Loucy (cell line): ENCODE data around the gene SOX8.
"Not testable (repeated sequence)": the region's sequence is repeated elsewhere in the genome, so short reads cannot be mapped to it uniquely, and the experiment has no call there.

Experiments used
- H2AFZ ChIP-seq: fragments of 200-600 bp; sonication (generic); 2 replicates; pipeline ENCODE4 v1.6.0; 2016; ENCODE audit warnings: antibody characterized with exemption, mild to moderate bottlenecking, low read length, moderate library complexity
- H3F3A ChIP-seq: fragments of 200-600 bp; 2 replicates; pipeline ENCODE4 v1.6.0; 2016; ENCODE audit warnings: antibody characterized with exemption, low read depth, mild to moderate bottlenecking
- H3K27me3 ChIP-seq: fragments of 200-600 bp; sonication (generic); 2 replicates; pipeline ENCODE4 v1.6.1; 2014; ENCODE audit warnings: low read length, mild to moderate bottlenecking; ENCODE audit not compliant: insufficient read depth, poor library complexity, severe bottlenecking
- H3K36me3 ChIP-seq: fragments of 200-600 bp; sonication (generic); 2 replicates; pipeline ENCODE4 v1.6.1; 2016; ENCODE audit warnings: low read length; ENCODE audit not compliant: insufficient read depth
- H3K4me1 ChIP-seq: fragments of 200-600 bp; sonication (generic); 2 replicates; pipeline ENCODE4 v1.5.1; 2014; ENCODE audit warnings: low read length, mild to moderate bottlenecking; ENCODE audit not compliant: insufficient read depth, poor library complexity, severe bottlenecking
- H3K4me2 ChIP-seq: fragments of 200-600 bp; sonication (generic); 2 replicates; pipeline ENCODE4 v1.6.0; 2014; ENCODE audit warnings: antibody characterized with exemption, low read length, low read depth, mild to moderate bottlenecking; ENCODE audit not compliant: poor library complexity, severe bottlenecking
- H3K4me3 ChIP-seq: fragments of 200-600 bp; sonication (generic); 2 replicates; pipeline ENCODE4 v1.5.1; 2014; ENCODE audit warnings: low read length, mild to moderate bottlenecking, mixed read lengths; ENCODE audit not compliant: poor library complexity, severe bottlenecking
- H3K79me2 ChIP-seq: fragments of 200-600 bp; sonication (generic); 2 replicates; pipeline ENCODE4 v1.6.1; 2014; ENCODE audit warnings: low read length; ENCODE audit not compliant: insufficient read depth
- H3K9ac ChIP-seq: fragments of 200-600 bp; sonication (generic); 2 replicates; pipeline ENCODE4 v1.6.0; 2014; ENCODE audit warnings: mild to moderate bottlenecking, low read depth, low read length, moderate library complexity; ENCODE audit not compliant: poor library complexity, severe bottlenecking
- H3K9me2 ChIP-seq: fragments of 200-600 bp; sonication (generic); replicated peaks from 2 replicates; pipeline ENCODE4 v1.6.1; 2016; ENCODE audit warnings: low read depth, low read length, mixed read lengths
- H3K9me3 ChIP-seq: fragments of 200-600 bp; sonication (generic); 2 replicates; pipeline ENCODE4 v1.6.1; 2014; ENCODE audit warnings: mild to moderate bottlenecking, antibody characterized with exemption, low read length, low read depth; ENCODE audit not compliant: insufficient read depth
- H4K20me1 ChIP-seq: fragments of 200-600 bp; sonication (generic); 2 replicates; pipeline ENCODE4 v1.6.0; 2014; ENCODE audit warnings: antibody characterized with exemption, low read length, mild to moderate bottlenecking; ENCODE audit not compliant: insufficient read depth, poor library complexity, severe bottlenecking
- CTCF ChIP-seq: fragments of 200-600 bp; sonication (generic); conservative IDR thresholded peaks from 2 replicates; pipeline ENCODE4 v1.5.1; 2014; ENCODE audit warnings: mild to moderate bottlenecking, antibody characterized with exemption, low read length
- EZH2phosphoT487 ChIP-seq: fragments of 200-600 bp; IDR thresholded peaks from 2 replicates; pipeline ENCODE4 v1.6.1; 2018; ENCODE audit warnings: antibody characterized with exemption, mild to moderate bottlenecking, moderate library complexity, borderline replicate concordance

Gene SOX8

DNA sequence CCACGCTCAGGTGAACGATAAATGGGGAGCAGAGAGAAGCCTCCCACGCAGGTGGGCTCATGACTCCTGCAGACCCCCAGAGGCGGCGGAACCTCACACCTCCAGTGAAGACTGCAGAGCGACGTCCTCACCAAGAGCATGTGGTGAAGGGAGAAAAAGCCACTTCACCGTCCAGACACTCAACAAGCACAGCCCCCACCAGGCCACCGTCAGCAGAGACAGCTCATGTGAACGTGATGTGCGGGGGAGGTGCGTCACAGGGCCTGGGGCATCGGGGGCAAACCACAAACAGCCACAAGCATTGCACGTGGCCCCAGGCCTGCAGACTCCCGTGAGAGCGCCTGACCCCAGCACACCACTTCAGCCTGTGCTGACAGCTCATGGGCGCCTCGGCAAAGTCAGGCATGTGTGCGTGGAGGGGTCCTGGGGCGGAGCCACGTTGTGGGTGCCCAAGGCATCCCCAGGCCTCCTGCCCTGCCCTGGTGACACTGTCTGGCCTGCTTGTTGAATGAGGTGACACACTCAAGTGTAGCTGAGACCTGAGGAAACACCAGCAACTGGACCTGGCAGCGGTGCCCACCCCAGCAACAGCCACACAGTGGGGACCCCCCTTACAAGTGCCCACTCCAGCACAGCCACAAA is 29.8 kb upstream of the SOX8 start:
- no peaks in the 10 kb centered on the region for H4K20me1 ChIP-seq
- H3F3A ChIP-seq, result no peaks in the 10 kb centered on the region
- TF ChIP-seq EZH2phosphoT487, result no peak
- no peak for TF ChIP-seq CTCF
- H3K9me2 ChIP-seq, result no peaks in the 10 kb centered on the region
- no peak overlapping the region for H3K9ac ChIP-seq
- no peaks in the 10 kb centered on the region for H3K9me3 ChIP-seq
- no peaks in the 10 kb centered on the region for H3K27me3 ChIP-seq
- no peak overlapping the region for H2AFZ ChIP-seq
- H3K36me3 ChIP-seq, result no peaks in the 10 kb centered on the region
- H3K4me2 ChIP-seq, result no peak overlapping the region
- no peak overlapping the region for H3K4me3 ChIP-seq
- H3K79me2 ChIP-seq, result no peaks in the 10 kb centered on the region
- no peaks in the 10 kb centered on the region for H3K4me1 ChIP-seq

DNA sequence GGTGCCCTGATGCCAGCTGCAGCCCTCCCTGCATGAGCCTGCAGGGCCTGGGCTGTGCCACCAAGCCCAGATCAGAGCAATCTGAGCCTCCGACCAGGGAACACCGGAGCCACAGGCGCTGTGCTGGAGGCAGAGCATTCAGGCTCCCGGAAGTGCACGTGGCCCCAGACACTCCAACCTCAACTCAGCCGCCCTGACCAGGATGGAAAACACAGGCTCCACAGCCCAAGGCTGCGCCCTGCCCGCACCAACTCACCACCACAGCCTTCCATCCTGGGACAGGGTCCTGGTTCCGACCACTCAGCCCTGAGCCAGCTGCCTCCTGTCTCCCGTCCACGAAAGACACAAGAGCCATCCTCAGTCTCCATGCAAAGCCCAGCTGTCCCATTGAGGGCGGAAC is 29.2 kb upstream of the SOX8 start:
- no peaks in the 10 kb centered on the region for H3K27me3 ChIP-seq
- H3K9me2 ChIP-seq, result no peaks in the 10 kb centered on the region
- no peaks in the 10 kb centered on the region for H3K36me3 ChIP-seq
- H2AFZ ChIP-seq, result no peak overlapping the region
- H3K4me1 ChIP-seq, result no peaks in the 10 kb centered on the region
- H3K79me2 ChIP-seq, result no peaks in the 10 kb centered on the region
- no peaks in the 10 kb centered on the region for H4K20me1 ChIP-seq
- no peaks in the 10 kb centered on the region for H3F3A ChIP-seq
- H3K4me3 ChIP-seq, result no peak overlapping the region
- H3K9ac ChIP-seq, result no peak overlapping the region
- no peak for TF ChIP-seq EZH2phosphoT487
- no peak for TF ChIP-seq CTCF
- no peak overlapping the region for H3K4me2 ChIP-seq
- no peaks in the 10 kb centered on the region for H3K9me3 ChIP-seq

DNA sequence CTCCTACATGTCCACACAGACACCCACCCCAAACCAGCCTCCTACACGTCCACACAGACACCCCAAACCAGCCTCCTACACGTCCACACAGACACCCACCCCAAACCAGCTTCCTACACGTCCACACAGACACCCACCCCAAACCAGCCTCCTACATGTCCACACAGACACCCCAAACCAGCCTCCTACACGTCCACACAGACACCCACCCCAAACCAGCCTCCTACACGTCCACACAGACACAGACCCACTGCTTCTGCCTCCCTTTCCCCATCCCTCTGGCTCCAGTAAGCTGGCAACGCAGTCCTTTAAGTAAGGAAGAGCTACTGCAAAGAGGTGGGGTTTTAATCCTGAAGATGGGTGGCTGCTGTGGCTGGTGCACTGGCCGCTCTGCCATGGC is 27.8 kb upstream of the SOX8 start:
- not testable (repeated sequence) for H3K79me2 ChIP-seq, H3K4me1 ChIP-seq, H3K9me3 ChIP-seq, H4K20me1 ChIP-seq, H3K4me2 ChIP-seq, H3K27me3 ChIP-seq, H2AFZ ChIP-seq, H3F3A ChIP-seq, H3K9me2 ChIP-seq, H3K4me3 ChIP-seq, H3K9ac ChIP-seq, H3K36me3 ChIP-seq

DNA sequence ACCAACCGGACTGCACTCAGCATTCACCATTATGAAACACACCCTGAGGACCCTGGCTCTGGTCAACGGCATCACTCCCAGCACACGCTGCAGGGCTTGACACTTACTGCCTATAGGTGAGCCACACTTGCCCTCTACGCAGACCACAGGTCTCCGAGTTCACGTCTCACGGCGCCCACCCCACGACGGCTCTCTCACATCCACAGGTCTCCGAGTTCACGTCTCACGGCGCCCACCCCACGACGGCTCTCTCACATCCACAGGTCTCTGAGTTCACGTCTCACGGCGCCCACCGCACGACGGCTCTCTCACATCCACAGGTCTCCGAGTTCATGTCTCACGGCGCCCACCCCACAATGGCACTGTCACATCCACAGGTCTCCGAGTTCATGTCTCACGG is 25.8 kb upstream of the SOX8 start:
- not testable (repeated sequence) for H3K4me2 ChIP-seq, H3K36me3 ChIP-seq, H3F3A ChIP-seq, H3K27me3 ChIP-seq, H3K9ac ChIP-seq, H3K79me2 ChIP-seq, H3K4me3 ChIP-seq, H3K4me1 ChIP-seq, H3K9me3 ChIP-seq, H2AFZ ChIP-seq, H3K9me2 ChIP-seq, H4K20me1 ChIP-seq
